ENCODE results near the gene SIK2.

Gene SIK2

DNA sequence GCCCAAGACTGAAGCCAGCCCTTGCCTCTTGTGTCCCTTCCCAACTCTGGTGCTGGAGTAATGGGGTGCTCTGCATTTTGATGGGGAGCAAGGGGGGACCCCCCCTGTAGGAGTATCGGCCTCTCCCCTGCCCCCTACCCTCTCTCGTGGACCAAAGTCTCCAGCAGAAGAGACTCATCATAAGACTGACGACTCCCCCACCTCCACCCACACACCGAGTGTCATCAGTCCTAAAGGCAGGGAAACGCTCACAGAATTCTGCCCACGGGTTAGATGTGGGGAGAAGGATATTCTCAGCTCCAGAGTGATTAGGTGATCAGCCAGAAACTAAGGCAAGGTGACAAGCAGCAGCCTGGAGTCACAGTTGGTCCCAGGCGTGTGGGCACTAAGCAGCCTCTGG, 125.2 kb downstream of the SIK2 start:
- no peak for DNase-seq (ENCODE audit: extremely low read depth in 1 of 2, low read depth in 1 of 2)

DNA sequence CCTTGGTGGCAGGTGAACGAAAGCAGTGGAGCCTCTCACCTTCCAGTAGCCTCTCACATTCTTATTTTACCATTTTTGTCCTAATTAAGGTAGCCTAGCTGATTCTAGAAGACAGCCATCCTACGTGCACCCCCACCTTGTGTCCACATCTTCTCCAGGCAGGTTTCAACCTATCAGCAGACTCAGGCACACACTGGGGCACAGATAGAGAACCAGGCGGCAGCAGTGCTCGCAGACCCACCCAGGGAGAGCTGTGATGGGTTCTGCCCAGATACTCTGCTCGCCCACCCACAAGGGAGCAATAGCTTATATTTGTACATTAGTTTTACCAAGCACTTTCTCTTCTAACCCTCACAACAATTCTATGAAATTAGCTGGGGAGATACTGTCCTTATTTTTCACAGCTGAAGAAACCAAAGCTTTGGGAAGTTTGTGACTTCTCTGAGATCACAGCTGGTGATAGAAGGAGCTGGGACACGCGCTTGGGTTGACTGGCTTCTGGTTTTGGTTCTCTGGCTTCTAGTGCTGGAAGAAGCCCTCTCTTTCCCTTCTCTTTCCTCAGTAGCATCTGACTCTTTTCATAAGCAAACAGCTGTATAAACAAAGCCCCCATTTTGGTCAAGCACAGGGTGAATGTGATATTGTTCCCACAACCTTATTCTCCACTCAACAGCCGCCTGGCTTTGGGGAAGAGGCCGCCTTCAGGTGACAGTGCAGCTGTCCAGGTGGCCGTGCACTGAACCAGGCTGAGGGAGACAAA, 127.0 kb downstream of the SIK2 start:
- no peak for DNase-seq (ENCODE audit: extremely low read depth in 1 of 2, low read depth in 1 of 2)

DNA sequence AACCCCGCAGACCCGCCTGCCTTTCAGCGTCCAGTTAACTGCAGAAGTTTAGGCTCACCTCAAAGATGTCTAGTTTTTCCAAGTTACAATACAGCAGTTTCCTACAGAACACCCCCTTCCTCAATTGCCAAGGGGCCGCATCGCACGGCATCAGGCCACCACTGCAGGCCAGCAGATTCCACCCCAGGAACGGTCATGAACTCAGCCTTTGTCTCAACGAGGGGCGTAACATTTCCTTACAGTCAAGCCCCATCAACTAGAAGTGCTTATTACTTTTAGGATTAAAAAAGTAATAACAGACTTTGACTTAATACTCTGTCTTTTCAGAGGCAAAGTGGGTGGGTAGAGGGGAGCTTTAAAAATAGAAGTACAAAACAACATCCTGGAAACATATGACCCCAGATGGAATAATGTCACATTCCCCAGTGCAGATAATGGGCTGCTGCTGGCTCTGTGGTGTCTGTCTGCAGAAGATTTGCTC, 127.6 kb downstream of the SIK2 start:
- DNase-seq (ENCODE audit: extremely low read depth in 1 of 2, low read depth in 1 of 2): no peak

DNA sequence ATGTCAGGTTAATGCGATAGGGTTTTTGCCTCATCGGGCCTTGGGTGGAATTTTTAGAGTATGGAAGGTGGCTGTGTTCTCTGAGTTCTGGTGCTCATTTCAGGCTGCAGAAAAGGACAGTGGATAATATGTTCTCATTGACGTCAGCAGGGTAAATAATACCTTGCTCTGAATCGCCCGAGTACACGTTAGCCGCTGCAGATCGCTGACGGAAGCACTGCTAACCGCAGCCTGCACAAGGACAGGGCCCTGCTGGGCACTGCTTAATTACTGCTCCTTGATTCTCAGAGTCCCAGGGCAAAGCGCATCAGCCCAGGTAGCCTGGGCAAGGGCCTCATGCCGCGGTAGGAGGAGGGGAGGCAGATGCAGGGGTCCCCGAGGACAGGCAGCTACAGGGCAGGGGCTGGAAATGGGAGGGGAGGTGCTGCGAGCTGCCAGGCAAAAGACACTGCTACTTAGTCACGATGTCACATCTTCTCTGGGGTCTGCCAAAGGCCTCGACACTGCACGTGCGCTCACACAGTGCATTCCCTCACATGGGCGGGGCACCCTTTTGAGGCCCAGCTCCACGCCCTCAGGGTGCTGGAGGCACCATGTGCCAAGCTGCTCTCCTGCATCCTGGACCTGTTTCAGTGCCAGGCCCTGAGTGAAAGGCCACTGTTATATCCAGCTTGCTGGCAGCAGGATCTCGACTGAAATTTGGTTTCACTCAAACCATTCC, 128.8 kb downstream of the SIK2 start:
- DNase-seq (ENCODE audit: extremely low read depth in 1 of 2, low read depth in 1 of 2): no peak

DNA sequence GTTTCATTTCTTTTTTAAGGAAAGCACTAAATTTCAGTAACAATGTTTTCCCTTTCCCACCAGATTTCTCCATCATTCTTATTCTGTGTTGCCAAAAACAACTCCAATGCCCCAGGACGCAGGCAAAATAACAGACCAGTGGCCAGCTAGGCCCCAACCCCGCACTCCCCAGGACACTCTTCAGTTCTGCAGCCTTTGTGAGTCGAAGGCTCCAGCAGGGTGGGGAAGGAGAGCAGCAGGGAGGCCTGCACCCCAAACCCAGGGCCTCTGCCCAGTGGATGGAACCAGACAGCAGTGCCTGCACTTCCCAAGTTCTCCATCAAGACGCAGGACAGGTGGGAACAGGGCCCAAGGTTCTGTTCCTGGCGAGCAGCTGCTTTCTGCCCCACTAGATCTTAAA, 129.6 kb downstream of the SIK2 start:
- DNase-seq (ENCODE audit: extremely low read depth in 1 of 2, low read depth in 1 of 2): no peak

DNA sequence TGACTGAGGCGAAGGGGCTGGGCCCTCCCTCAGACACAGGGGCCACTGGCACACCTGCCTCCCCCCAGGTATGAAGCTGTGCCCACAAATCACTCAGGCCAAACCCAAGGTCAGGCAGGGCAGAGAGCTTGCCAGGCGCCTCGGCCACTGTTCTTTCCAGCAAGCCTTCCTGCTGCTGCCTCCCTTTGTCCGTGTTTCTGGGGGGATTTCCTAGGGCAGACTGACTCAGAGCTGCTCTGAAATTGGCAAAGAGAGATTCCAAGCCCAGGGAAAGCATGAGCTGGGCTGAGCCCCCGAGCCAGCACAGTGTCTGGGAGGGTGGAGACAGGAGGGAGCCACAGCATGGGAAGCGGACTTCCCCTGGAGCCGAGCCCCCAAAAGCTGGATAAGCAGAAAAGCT, 130.8 kb downstream of the SIK2 start:
- DNase-seq (ENCODE audit: extremely low read depth in 1 of 2, low read depth in 1 of 2): no peak

DNA sequence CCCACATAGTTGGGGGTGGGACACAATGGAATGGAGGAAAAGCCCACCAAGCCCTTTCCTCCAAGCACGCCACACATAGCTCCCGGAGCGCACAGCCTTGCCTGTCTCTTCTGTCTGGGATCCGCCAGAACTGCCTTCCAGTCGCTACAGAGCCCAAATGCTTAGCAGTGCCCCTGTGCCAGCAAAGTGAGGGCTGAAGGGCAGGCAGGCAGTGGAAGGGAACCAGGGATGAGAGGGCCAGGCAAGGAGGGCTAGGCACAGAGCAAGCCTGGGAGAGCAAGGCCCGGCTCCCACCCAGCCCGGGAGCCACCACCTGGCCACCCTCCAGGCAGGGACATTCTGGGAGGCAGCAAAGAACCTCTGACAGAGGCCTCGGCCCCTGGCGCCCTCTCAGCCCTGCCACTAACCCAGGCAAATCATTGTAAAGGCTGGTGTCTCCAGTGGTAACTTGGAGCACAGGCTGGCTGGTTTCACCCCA, 131.4 kb downstream of the SIK2 start:
- DNase-seq (ENCODE audit: extremely low read depth in 1 of 2, low read depth in 1 of 2): no peak

DNA sequence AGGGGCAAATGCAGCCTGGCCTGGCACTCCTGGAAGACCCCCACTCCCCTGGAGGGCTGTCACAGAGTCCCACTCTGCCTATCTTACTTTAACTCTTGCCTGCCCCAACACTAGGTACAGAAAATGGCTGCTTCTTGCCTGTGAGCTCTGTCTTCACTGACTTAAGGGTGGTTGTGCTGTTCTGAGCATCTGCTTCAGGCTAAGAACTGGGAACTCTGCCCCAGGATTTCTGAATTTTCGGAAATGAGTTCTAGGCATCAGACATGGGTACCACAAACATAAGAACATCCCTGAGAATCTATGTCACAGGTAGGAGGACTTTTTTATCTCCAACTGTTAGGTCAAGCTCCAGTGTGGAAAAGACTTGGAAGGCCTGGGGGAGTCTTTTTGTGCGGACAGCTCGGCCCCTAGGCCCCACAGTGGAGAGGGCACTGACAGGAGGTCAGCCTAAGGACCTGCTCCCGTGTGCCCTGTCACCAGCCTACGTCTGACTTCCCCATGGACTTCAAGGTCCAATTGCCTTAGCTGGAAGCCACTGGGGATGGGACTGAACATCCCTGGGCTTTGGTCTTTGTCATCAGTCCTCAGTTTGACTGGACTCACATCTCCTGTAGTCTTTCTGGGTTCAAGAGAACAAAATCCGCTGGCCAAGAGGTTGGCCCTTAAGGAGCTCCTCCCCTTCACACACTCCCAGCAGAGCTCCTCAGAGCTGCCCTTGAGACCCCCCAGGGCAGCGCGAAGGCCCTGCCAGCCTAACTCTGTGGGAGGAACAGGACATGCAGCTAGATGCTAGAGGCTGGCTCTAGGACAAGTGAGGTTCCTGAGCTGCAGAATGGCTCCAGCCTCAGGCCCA, 132.1 kb downstream of the SIK2 start:
- no peak for DNase-seq (ENCODE audit: extremely low read depth in 1 of 2, low read depth in 1 of 2)

DNA sequence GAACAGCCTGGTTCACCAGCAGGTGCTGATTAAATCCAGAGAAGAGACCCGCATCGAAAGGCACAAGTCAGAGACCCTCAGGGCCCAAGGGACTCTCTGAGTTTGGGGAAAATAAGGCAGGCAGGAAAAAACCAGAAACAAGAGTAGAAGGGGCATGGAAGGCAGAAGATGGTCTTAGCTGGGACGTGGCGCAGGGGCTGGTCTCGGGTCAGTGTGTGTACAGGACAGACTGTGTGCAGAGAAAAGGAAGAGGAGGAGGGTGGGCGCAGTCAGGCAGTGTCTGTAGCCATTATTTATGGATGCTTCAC, 132.7 kb downstream of the SIK2 start:
- no peak for DNase-seq (ENCODE audit: extremely low read depth in 1 of 2, low read depth in 1 of 2)

DNA sequence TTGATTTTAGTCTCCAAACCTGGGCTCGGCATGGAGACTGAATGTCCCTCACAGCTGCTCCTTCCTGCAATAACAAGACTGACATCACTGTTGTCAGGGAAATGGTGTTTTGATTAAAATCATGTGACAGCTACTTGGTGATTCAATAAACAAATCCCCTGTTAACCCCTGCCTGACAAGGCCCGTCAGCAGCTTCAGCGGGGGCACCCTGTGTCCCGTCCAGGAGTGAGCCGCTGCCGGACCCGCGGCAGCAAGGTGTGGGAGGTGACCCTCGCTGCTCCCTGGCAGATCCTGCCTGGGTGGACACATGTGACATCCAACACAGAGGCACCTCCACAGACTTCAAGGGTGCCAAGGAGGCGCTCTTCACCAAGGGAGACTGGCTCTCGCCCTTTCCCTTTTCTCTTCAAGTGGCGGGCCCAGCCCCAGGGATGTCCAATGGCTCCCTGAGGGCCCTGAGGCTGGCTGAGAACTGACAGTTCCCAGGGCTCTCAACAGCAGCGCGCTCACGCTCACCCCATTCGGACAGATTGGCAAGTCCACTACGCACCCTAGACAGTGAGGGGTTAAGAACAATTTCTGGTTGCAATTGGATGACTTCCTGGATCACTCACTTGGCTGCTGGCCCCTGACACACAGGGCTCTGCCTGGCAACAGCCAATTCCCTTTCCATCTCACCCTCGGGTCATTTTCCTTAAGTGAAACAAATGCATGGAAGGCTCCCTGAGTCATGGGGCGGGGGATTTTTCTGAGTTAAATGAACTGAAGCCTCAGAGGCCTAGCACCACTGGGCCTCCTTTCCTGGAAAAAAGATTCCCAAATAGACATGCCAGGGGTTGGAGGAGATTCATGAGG, 133.2 kb downstream of the SIK2 start:
- DNase-seq (ENCODE audit: extremely low read depth in 1 of 2, low read depth in 1 of 2): no peak

DNA sequence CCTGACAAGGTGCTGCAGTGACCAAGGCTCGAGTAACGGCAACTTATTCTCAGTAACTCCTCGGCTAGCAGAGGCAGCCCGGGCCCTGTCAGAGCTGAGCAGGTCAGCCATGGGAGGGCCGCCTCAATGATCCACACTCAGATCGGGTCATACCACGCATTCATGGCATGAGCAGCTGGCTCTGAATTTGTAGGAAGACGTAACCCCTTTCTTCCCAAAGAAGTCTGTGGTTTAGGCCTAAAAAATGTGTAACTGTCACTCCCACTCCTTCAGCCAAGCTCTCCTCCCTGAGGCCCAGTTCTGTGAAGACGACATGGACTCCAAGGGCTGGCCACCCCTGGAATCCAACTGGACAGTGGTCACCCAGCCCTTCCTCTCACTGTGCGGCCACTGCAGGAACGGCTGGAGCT, 133.9 kb downstream of the SIK2 start:
- DNase-seq (ENCODE audit: extremely low read depth in 1 of 2, low read depth in 1 of 2): no peak

DNA sequence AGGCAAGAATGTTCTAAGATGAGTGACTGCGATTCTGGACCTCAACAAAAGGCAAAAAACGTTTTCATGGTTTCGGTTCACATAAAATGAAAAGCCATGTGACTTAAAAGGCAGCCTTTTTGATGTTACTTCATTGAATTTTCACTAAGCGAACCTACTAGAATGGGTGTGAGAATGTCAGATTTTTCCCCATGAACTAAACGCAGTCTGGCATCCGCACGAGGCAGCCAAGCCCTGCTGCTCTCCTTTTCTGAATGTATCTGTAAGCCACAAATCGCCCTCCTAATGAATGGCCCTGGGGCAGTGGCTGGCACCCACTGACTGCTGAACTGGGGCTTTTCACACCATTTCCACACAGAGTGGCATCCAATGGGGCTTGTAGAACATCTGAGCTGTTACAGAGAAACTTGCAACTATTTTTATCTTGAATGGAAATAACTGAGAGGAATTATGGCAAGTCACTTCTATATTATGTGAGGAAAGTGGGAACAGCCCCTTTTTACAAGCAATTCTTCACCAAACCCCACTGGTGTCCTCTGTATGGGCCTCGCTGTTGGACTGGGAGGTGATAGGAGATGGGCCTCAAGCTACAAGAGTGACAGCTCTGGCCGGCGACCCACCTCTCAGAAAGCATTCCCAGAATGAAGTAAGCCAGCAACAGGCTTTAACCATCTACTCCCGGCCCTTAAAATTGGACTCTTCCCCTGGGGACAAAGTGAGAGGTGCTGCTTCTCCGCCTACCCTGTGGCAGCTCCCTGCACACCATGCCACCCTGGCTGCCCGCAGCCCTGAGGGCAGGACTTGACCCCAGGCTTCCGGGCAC, 134.6 kb downstream of the SIK2 start:
- no peak for DNase-seq (ENCODE audit: extremely low read depth in 1 of 2, low read depth in 1 of 2)

DNA sequence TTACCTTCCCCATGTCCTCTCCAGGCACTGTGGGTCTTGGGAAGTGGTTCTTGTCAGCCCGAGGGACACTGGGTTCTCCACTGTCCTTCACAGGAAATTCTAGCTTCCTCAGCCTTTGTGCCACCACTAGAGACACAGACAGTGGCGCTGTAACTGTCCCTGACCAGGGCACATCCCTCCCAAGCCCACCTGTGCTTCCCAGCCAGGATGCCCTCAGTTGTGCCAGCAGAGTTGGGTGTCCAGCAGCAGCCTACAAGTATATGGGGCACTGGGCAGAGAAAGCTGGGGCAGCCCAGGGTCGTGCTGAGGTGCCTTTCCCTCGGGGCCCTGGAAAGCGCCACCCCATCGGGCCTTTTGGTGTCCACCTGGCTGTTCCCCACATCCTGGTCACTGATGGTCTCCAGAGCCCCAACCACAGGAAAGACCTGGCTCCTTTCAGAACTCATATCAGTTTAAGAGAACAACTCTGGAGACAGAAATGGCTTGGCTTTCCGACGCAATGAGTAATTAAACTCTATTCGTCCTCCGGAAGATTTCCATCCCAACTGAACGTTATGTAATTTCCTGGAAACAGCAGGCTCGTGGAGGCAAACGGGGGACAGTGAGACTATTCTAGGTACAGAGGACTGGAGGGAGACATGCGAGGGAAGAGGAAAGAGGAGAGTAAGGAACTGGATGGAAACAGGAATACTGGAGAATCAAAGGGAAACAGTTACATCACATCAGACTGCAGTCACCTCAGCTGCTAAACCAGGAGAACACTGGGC, 135.4 kb downstream of the SIK2 start:
- DNase-seq (ENCODE audit: extremely low read depth in 1 of 2, low read depth in 1 of 2): no peak

DNA sequence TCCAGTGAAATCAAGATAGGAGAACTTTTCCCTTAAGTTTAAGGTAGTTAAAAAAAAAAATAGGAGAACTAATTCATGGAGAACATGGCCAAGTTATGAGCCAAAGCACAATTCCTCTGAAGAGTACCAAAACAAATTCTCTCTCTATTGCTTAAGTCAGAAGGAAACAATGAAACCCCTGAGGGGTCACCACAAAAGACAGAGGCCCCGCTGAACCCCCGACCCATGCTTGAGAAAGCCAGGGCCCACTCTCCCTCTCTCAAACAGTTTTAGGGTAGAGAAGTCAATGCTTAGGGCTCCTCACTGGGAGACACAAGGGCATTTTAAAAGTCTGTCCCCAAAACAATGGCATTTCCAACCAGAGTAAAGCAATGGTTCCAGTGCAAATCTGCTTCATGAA, 137.1 kb downstream of the SIK2 start:
- DNase-seq (ENCODE audit: extremely low read depth in 1 of 2, low read depth in 1 of 2): no peak

DNA sequence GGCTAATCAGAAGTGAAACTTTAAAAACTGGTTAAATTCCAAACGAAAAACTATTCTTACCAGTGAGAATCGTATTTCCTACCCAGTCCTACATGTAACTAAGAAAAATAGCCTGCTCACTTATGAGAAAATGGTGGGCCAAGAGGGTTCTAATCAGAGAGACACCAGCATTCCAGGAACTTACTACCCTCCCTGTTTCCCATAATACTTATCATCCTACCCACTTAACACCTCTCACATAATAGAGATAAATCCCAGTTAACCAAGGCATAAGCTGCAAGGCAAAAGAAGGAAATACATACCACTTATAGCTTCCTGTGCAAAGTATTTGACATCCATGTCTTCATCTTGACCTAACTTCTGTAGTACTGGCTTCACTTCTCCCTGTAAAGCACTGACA, 139.5 kb downstream of the SIK2 start:
- no peak for DNase-seq (ENCODE audit: extremely low read depth in 1 of 2, low read depth in 1 of 2)

DNA sequence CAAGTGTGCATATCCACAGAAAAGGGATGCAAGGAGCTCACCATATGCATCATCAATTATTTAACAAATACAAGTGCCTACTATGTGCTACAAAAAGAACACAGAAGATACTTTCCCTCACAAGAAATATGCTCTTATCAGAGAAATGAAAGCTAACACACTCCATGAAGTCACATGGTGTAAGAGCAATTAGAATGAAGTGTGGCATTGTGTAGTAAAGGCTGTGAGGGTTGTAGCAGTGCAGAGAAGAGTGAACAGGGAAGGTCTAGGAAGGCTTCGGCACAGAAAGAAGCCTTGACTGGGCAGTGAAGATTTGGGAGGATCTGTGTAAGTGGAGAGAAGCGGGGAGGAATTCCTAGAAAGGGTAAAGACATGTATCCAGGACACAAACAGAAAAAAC, 141.5 kb downstream of the SIK2 start:
- DNase-seq (ENCODE audit: extremely low read depth in 1 of 2, low read depth in 1 of 2): no peak

DNA sequence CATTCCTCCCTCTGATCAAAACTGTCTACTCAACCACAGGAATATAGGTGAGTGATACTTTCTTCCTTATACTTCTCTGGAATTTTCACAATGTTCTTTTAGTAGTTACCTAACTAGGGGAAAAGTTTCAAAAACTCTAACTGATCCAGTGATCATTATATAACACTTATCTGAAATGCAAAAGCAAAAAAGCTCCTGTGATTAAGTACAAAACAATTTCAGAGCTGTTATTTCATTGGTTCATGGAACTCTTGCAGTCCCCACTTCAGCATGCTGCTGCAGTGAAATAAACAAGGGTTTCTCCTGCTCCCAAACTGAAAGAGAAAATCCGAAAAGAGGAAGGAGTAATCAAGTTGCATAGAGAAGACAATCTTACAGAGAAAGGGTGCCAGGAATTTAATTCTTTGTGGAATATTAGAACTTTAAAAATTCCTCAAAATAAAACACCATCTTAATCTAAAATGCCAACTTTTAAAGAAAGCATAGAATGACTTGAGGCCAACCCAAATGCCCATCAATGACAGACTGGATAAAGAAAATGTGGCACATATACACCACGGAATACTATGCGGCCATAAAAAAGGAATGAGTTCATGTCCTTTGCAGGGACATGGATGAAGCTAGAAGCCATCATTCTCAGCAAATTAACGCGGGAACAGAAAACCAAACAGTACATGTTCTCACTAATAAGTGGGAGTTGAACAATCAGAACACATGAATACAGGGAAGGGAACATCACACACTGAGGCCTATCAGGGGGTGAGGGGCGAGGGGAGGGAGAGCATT, 143.7 kb downstream of the SIK2 start:
- DNase-seq (ENCODE audit: extremely low read depth in 1 of 2, low read depth in 1 of 2): no peak
